ENCODE measurements around the gene HDAC2.
"Not testable (repeated sequence)": the region's sequence is repeated elsewhere in the genome, so short reads cannot be mapped to it uniquely, and the experiment has no call there.

Gene HDAC2

DNA sequence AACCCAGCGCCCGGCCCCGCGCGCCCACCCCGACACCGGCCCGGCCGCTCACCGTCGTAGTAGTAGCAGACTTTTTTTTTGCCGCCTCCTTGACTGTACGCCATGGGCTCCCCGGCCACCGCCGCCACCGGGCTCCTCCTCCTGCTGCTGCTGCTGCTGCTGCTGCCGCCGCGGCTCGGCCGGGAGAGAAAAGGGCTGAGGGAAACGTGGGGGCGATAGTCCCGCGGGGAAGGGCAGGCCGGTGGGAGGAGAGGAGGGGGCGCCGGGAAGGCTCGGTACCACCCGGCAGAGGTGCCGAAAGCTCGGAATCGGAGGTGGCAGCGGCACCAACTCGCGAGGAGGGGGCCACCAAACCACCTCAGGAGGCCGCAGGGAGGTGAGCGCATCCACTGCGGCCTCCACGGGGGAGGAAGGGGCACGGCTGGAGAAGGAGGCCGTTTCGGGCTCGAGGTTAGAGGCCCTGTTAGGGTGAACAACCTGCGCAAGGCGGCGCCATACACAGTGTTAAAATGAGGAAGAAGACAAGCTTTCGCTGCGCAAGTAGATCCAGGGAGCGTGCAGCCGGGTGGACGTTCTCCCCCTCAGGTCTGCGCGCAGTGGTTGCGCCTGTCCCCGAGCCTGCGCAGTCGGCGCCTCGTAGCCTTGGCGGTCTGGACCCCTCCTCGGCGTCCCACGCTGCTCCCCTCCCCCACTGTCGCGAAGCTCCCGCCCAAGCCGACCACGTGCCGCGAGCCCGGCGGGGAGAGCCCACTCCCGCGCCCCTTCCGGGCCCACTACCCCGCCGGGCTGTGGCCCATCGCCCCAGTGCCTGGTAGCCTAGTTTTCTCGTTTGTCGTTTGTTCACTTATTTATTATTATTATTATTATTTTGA lies at the start of gene HDAC2:
Gene HDAC2, minus strand, starts transcription at position 344 of the 872 bp plus-strand sequence. Its CDS starts 240 bp downstream, at position 104.
- DNase-seq, result peak; percentile 88

DNA sequence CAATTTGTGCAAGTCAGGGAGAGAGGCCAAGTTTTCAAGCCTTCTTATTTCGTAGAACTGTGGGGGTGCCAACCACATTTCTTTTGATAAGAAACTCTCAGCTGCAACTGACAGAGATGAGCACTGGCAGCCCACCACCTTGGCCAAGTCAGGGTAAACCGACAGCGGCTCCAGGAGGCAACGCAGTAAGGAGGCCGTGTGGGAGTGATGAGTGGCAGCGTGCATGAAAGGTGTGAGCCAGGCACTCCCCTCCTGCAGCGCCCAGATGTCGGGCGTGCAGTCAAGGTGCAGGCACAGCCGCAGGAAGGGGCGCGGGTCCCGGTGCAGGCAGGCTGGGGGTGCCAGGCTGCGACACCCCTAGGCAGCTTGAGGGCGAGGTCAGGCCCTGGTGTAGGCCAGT lies 49.2 kb upstream of the HDAC2 start:
- DNase-seq, result no peak

DNA sequence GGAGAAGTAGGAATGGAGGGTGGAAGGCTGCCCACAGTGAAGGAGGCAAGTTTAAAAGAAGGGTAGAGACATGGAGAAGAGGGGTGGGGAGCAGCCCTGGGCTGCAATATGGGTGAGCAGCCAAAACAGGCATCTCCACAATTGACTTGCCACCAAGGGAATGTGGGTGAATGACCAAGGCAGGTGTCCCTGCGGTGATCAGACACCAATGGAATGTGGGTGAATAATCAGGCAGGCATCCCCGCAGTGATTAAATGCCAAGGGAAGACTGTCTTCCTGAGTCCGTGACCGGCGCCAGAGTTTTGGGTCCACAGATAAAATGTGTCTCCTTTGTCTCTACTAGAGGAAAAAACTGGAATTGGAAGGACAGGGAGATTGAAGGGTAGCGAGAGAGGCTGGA lies 46.2 kb upstream of the HDAC2 start:
- DNase-seq, result not testable (repeated sequence)

DNA sequence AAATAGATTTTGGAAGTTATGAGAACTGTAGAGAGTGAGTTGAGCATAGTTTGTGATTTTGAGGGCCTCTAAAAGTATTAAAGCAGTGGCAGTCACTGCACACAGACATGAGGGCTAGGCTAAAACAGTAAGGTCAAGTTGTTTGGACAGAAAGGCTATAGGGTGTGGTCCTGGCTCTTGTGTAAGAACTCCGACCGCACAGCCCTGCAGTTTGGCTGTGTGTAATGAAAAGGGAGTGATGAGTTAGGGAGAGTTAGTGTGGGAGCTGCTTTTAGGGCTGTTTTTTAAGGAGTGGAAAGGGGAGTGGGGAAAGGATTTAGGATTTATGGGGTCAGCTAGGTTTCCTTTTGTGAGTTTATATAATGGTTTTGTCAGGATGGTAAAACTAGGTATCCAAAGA lies 43.2 kb upstream of the HDAC2 start:
- DNase-seq, result not testable (repeated sequence)

DNA sequence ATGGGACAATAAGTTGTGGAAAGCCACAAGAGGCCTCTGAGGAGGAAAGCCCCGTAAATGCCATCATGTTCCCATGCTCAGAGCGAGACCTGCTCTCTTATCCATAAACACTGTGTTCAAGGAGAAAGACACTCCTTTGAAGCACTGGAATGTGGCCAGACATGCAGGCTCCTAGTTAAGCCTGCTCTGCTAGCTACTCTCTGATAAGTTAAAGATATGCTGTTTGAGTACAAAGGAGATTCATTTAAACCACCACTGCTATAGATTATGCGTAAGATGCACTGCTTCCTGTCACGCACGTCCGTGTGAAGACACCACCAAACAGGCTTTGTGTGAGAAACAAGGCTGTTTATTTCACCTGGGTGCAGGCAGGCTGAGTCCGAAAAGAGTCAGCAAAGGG lies 40.5 kb upstream of the HDAC2 start:
- DNase-seq, result not testable (repeated sequence)

DNA sequence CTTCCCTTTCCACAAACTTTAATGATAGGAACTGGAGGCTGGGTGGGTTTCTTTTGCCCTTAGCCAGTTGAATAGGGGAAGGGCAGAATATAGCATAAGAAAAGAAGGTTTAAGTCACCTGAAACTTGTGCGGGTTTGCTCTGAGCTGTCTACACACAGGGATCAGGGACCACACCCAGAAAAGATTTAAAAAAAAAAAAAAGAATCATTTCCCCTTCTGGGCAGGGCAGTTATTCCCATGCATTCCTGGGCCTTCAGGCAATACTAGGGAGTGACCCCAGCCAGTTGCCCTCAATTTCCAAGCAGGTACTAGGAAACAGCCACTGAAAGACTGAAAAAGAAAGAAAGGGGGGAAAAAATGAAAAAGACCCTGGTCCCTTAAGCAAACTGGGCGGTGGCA lies 39.6 kb upstream of the HDAC2 start:
- DNase-seq, result no peak

DNA sequence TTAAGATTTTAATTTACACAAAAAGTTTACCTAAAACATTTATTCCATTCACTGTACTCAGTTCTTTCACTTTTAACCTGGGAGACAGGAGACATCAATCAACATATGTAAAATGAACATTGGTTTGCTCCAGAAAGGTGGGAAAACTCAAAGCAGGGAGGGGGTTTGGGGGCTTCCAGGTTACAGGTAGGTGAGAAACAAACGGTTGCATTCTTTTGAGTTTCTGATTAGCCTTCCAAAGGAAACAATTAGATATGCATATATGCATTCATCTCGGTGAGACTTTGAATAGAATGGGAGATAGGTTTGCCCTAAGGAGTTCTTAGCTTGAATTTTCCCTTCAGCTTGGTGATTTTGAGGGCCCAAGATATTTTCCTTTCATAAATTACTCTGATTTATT lies 38.2 kb upstream of the HDAC2 start:
- no peak for DNase-seq

DNA sequence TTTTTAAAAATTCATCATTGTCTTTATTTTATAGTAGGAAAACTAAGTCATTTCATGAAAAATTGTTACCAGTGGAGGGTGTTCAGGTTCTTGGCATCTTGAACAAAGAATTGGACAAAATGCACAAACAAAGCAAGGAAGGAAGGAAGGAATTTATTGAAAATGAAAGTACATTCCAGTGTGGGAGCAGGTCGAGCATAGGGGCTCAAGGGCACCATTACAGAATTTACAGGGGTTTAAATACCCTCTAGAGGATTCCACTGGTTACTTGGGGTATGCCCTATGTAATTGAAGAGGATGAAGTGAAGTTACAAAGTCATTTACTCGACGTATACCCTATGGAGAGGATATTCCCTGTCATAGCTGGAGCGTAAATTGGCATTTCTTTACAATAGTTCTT lies 37.4 kb upstream of the HDAC2 start:
- DNase-seq, result no peak

DNA sequence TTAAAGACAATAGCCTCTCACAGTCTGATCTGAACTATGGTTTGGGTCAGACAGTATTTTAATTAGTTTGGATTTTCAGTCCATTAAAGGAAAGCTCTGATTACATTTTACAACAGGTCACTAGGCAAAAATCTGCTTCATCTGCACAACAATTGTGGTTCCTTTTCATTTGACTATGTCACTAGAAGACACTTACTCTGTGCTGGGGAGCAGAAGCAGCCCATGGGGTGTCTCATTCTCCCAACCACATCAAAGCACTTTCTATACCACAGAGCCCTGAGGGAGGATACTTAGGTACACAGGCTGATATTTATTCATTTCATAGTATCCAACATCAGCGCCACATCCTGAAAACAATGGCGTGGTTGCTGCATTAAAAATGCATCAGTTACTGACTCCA lies 36.6 kb upstream of the HDAC2 start:
- no peak for DNase-seq

DNA sequence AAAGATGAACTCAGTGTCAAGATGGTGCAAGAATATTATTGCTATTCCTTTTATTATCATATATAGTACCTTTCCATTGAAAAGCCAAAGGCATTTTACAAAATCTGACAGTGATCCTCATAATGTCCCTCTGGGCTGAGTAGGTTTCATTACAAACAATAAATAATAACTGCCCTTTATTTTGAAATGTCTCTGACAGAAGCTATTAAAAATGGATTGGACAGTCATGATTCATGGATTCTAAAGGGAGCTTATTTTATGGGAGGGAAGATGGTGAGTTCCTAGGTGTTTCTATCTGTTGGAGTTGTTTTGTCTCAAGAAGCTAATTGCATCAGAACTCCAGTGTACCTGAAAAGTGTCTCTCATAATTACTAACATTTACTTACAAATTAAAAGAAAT lies 30.4 kb upstream of the HDAC2 start:
- DNase-seq, result no peak

DNA sequence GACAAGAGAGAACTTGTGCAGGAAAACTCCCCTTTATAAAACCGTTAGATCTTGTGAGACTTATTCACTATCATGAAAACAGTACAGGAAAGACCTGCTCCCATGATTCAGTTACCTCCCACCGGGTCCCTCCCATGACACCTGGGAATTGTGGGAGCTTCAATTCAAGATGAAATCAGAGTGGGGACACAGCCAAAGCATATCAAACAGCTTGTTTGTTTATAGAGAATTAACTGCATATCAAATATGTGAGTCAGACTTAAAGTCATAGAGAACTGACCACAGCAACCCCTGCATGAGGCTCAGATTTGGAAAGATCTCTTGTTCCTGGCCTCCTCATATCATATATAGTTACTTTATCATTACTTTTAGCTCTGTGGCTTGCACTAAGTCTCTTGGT lies 29.1 kb upstream of the HDAC2 start:
- DNase-seq, result no peak

DNA sequence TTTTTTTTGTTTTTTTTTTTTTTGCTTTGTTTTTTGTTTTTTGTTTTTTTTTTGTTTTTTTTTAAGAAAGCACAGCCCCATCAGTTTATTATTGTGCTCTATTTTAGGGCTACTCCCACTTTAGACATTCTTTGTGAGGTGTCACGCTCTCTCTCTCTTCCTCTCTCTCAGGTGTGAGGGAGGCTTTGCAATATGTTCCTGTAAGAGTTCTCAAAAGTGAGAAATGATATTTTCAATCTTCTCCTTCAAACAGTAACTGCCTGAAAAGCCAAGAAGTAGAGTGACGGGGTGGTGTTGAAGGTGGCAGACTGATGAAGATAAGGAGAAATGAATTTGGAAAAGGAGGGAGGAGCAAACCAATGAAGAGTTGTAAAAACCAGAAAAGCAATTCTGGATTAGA lies 28.3 kb upstream of the HDAC2 start:
- DNase-seq, result no peak

DNA sequence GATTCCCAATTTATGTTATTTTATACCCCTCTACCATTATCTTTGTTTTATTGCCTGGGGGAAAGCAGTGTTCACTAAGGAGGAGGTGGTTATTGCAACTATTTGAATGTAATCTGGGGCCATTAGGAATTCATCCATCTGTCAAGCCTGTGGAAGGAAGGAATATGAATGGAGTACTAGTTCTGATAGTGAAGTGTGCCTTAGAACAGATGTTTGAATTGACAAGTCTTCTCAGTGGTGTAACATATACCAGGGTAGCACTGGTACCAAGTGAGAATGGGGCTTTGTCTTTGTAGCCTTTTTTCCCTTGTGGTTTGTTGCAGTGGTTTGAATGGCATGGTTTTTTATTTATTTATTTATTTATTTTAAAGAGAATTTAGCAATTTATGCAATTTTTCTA lies 27.9 kb upstream of the HDAC2 start:
- DNase-seq, result no peak

DNA sequence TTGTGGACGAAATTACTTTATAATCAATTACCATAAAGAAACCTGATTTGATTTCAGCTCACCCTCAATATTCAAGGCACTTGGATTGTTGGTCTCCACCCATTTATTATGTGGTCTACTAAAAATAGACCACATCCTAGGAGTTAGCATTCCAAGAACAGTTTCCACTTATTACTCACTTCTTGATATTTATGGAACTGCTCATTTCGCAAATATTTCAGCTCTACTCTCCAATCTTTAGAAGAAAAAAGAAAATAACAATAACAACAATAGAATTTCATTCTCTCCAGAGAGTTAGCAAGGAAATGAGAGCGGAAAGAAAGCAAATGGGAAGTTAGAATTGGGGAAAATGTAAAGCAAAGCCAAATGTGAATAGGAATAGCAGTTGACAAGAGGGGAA lies 26.2 kb upstream of the HDAC2 start:
- DNase-seq, result no peak

DNA sequence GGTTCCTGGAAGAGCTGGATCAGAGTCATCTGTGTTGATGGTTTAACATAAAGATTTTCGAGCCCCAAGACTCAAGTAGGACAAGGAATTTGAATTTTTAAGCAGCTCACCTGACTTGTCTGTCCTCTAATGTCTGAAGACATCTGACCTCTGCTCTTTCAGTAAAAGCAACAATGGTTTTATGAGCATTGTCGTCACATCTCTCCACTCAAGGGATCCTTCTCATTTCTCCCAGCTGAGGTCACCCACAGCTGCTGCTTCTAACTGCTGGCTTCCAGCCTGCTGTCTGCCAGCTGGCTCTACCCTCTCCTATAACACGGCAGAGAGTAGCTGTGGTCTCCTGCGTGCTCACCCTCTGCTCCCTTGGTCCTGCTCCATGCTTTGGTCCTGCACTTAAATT lies 24.7 kb upstream of the HDAC2 start:
- peak; percentile 23 for DNase-seq

DNA sequence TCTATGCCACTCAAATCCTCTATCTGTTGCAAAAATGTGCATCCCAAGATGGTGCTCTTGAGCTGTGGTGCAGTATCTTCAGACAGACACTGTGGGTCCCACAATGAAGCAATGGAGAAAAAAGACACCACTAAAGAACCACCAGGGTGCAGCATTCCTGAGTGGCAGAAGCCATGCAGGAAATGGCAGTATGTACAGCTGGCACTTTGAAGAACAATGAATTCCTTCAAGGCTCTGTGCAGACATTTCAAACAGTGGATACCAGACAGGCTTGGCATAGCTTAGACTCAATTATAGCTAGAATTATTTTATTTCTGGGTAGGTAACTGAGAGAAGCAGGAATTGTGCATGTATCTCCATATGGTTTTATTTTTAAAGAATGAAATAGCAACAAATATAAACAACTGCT lies 24.0 kb upstream of the HDAC2 start:
- DNase-seq, result peak; percentile 59

DNA sequence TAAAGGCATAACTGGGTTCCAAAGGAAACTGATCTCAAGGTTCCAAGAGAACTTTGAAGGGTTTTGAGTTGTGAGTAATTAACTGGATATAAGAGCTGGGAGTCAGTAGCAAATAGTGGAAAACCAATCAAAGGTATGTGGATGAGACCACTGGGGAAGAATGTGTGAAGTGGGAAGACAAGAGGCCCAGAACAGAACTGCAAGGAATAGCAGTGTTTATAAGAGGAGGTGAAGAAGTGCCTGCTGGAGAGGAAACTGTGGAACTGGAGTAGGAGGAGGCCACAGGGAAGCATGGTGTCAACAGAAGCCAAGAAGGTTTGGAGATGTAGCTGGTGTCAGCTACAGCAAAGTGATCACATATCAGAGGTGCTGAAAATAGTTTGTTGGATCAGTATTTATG lies 18.7 kb upstream of the HDAC2 start:
- DNase-seq, result no peak

DNA sequence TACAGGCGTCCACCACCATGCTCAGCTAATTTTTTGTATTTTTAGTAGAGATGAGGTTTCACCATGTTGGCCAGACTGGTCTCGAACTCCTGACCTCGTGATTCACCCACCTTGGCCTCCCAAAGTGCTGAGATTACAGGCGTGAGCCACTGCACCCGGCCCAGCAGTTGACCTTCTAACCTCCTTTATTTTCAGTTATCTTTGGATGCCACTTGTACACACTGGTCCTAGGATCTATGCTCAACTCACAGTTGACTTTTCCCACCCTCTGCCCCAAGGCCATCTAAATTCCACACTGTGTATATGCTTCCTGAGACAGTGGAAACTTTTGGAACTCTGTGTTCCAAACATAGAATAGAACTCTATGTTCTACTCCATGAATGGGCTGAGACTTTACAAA lies 11.7 kb upstream of the HDAC2 start:
- DNase-seq, result not testable (repeated sequence)

DNA sequence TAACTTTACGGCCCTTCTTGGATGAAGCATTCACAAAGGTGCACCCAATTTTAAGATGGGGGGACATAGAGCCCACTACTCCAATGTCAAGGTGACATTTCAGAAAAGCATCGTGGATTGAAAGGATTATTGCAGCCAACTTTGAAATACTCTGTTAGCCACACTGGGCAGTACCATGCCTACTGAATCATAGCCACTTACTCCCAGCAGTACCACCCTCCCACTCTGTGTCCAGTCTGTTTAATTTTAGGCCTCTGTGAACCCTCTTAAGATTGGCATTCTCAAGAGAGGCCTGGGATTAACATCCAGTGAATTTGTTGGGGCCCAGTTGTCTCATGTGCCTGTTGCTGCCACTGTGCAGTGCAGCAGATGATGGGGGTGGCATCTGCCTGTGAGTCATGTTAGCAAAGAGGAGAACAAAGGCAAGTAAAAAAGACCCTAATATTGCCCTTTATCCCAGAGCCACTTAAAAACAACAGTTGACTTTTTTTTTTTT lies 11.2 kb upstream of the HDAC2 start:
- DNase-seq, result no peak

DNA sequence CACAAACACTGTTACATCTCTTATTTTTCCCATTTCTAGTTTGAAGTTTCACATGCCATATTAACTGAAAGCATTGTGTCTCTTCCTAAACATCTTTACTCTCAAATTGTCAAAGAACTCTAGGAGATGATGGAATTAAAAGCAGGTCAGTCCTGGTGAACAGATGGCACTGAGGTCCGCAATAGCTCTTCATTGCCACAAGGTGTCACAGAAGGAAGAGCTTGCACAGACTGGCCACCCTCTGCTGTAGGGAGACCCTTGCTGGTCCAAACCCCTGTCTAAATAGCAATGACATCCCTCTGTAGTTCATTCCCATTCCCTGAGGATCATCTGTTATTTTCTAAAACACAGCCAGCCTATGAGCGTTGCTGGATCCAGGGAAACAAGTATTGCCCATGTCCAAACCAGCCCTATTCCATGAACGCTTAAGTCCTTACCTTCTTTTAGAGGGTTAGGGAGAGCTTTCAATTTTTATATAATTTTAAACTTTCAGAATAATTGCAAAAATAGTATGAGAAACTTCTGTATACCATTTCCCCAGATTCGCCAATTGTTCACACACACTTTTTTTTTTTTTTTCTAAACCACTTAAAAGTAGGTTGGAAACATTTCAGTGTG lies 10.1 kb upstream of the HDAC2 start:
- DNase-seq, result peak; percentile 24

DNA sequence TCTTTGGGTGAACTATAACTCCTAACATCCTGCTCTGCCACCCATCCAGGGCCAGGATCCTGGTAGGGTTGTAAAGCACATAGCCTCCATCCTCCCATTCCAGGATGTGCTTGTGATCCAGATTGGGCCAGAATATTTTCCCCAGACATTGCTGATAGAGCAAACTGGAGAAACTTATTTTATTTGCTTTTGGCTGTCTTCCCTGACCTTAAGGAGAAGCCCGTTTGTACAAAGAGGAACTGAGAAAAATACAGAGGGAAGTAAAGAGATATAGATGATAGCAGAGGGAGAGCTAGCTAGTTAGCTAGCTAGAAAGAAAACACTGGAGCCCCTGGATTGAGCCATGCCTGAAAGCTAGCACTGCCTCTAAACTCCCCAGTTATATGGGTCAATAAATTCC lies 9.0 kb upstream of the HDAC2 start:
- peak; percentile 49 for DNase-seq

DNA sequence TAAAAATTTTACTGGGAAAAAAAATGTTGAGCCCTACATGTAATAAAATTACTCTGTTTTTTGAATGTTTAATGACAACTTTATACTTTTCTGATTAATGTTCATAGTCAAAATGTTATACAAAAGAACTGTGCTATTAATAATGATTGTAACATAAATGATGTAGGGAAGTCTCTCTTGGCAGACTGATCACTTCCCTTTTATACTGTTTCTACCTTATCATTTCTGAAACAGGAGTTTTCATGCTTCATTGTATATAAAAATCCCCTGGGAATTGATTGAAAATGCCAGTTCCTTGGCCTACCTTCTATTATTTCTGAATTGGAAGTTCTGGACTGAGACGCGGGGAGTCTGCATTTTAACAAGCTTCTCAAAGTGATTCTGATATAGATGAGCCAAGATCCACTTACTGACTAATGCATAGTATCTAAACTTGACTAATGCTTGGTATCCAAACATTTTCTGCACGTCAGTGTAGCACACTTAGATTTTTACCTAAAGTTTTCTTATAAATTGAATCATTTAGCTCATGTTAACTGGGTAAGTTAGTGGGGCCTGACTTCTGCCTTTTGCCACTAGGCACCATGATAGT lies 7.2 kb upstream of the HDAC2 start:
- DNase-seq, result no peak

DNA sequence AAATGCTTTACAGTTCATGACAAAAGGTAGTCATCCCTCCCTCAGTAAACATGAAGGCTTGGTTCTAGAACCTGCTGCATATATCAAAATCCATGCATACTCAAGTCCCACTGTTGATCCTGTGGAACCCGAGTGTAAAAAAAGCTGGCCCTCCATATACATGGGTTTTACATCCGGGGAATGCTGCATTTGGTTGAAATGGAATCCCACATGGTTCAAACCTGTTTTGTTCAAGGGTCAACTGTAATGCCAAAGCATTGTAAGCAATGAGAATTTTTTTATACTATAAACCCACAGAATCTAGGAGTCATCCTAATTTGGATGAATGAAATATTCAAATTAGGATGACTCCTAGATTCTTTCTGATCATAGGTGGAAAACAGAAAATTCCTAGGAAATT lies 5.9 kb upstream of the HDAC2 start:
- no peak for DNase-seq

DNA sequence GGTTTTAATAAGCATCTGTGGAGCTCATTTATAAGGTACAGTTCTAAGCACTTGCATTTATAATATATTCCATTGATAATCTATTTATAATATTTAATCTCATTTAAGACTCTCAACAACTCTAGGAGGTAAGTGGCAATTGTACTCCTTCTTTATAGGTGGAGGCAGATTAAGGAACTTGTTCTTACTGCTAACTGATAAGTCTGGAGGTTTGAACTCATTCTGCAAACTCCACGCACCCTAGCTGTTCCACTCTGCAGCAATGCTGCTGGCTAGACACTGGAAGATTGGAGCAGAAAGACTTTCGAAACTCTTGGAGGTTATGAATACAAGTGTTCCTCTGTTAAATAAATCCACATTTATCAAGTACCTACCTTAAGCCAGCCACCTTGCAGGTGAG lies 793 bp upstream of the HDAC2 start:
- no peak for DNase-seq
